Measurements from ENCODE around the gene SS18L1.

Gene SS18L1

GRCh38 chr20:62230276-62230675 lies 86.7 kb downstream of the SS18L1 start:
- H3K36me3 ChIP-seq (ENCODE audit: low read length) = no peaks in the 10 kb centered on the region
- no peak overlapping the region for H3K4me3 ChIP-seq (ENCODE audit: insufficient read depth, low read length, poor library complexity, severe bottlenecking)
- H3K9me2 ChIP-seq (replicated peaks; ENCODE audit: insufficient read depth, low read length) = no peaks in the 10 kb centered on the region
- no peaks in the 10 kb centered on the region for H3K27me3 ChIP-seq (ENCODE audit: low read length)
- no peak for TF ChIP-seq CTCF (IDR thresholded peaks at IDR 0.05; ENCODE audit: insufficient read depth, low read length, poor library complexity, severe bottlenecking)
- no peak for TF ChIP-seq EZH2phosphoT487 (conservative IDR thresholded peaks at IDR 0.05; ENCODE audit: low read length)
- H3F3A ChIP-seq (ENCODE audit: insufficient read depth) = no peaks in the 10 kb centered on the region
- no peak overlapping the region for H3K27ac ChIP-seq (ENCODE audit: low read depth, low read length)
- H4K20me1 ChIP-seq (ENCODE audit: low read depth, low read length) = no peaks in the 10 kb centered on the region
- H3K9me3 ChIP-seq (ENCODE audit: insufficient read depth, low read length) = no peaks in the 10 kb centered on the region
- no peak overlapping the region for H2AFZ ChIP-seq (ENCODE audit: low read depth, low read length, severe bottlenecking)
- no peak overlapping the region for H3K9ac ChIP-seq (ENCODE audit: low read length)
- H3K4me2 ChIP-seq (ENCODE audit: low read depth, low read length, poor library complexity, severe bottlenecking) = no peak overlapping the region
- H3K79me2 ChIP-seq (ENCODE audit: insufficient read depth, low read length) = no peaks in the 10 kb centered on the region

- H3K79me2 ChIP-seq (ENCODE audit: insufficient read depth, low read length) = no peaks in the 10 kb centered on the region
- H3F3A ChIP-seq (ENCODE audit: insufficient read depth) = no peaks in the 10 kb centered on the region
- H3K27ac ChIP-seq (ENCODE audit: low read depth, low read length) = no peak overlapping the region
- H3K4me3 ChIP-seq (ENCODE audit: insufficient read depth, low read length, poor library complexity, severe bottlenecking) = no peak overlapping the region
- TF ChIP-seq CTCF (IDR thresholded peaks at IDR 0.05; ENCODE audit: insufficient read depth, low read length, poor library complexity, severe bottlenecking) = no peak
- no peak for TF ChIP-seq EZH2phosphoT487 (conservative IDR thresholded peaks at IDR 0.05; ENCODE audit: low read length)
- no peaks in the 10 kb centered on the region for H3K36me3 ChIP-seq (ENCODE audit: low read length)
- no peak overlapping the region for H3K9ac ChIP-seq (ENCODE audit: low read length)
- H3K9me2 ChIP-seq (replicated peaks; ENCODE audit: insufficient read depth, low read length) = no peaks in the 10 kb centered on the region
- no peak overlapping the region for H2AFZ ChIP-seq (ENCODE audit: low read depth, low read length, severe bottlenecking)
- no peak overlapping the region for H3K4me2 ChIP-seq (ENCODE audit: low read depth, low read length, poor library complexity, severe bottlenecking)
- H3K27me3 ChIP-seq (ENCODE audit: low read length) = no peaks in the 10 kb centered on the region
- H4K20me1 ChIP-seq (ENCODE audit: low read depth, low read length) = no peaks in the 10 kb centered on the region
- H3K9me3 ChIP-seq (ENCODE audit: insufficient read depth, low read length) = no peaks in the 10 kb centered on the region
Observed at GRCh38 chr20:62230696-62231095, 87.1 kb downstream of the SS18L1 start.

- no peaks in the 10 kb centered on the region for H3K9me2 ChIP-seq (replicated peaks; ENCODE audit: insufficient read depth, low read length)
- no peaks in the 10 kb centered on the region for H3F3A ChIP-seq (ENCODE audit: insufficient read depth)
- H3K4me2 ChIP-seq (ENCODE audit: low read depth, low read length, poor library complexity, severe bottlenecking) = no peak overlapping the region
- H4K20me1 ChIP-seq (ENCODE audit: low read depth, low read length) = no peaks in the 10 kb centered on the region
- no peak overlapping the region for H3K4me3 ChIP-seq (ENCODE audit: insufficient read depth, low read length, poor library complexity, severe bottlenecking)
- no peak overlapping the region for H2AFZ ChIP-seq (ENCODE audit: low read depth, low read length, severe bottlenecking)
- H3K9me3 ChIP-seq (ENCODE audit: insufficient read depth, low read length) = no peaks in the 10 kb centered on the region
- no peaks in the 10 kb centered on the region for H3K79me2 ChIP-seq (ENCODE audit: insufficient read depth, low read length)
- no peak overlapping the region for H3K9ac ChIP-seq (ENCODE audit: low read length)
- no peak overlapping the region for H3K27ac ChIP-seq (ENCODE audit: low read depth, low read length)
- H3K27me3 ChIP-seq (ENCODE audit: low read length) = no peaks in the 10 kb centered on the region
- no peaks in the 10 kb centered on the region for H3K36me3 ChIP-seq (ENCODE audit: low read length)
- no peak for TF ChIP-seq EZH2phosphoT487 (conservative IDR thresholded peaks at IDR 0.05; ENCODE audit: low read length)
- no peak for TF ChIP-seq CTCF (IDR thresholded peaks at IDR 0.05; ENCODE audit: insufficient read depth, low read length, poor library complexity, severe bottlenecking)
Observed at GRCh38 chr20:62231292-62231691, 87.7 kb downstream of the SS18L1 start.

All from SU-DHL-6 (cell line).